HEK293 (cell line): Measurements from ENCODE around the gene IL17D.

ENCODE experiments used
- CTCF ChIA-PET: fragments of 350-600 bp; formaldehyde crosslinking; extraction: SDS; loops from one replicate; lab custom pipeline; 2021; ENCODE audit warnings: antibody characterized with exemption; lab: Yijun Ruan, JAX
- POLR2A ChIA-PET: fragments of 300-600 bp; formaldehyde crosslinking; extraction: SDS; loops from one replicate; lab custom pipeline; 2020; ENCODE audit warnings: antibody characterized with exemption, inconsistent platforms; lab: Yijun Ruan, JAX
- H3K27ac ChIP-seq: fragments of 200-500 bp; sonication (Bioruptor generic); 2 replicates; pipeline ENCODE4 v1.5.1; 2014; ENCODE audit warnings: low read depth, low read length, control low read depth, inconsistent platforms; ENCODE audit errors: extremely low read depth
- H3K36me3 ChIP-seq, 2 experiments: fragments of 200-500 bp in 1 of 2; sonication (Bioruptor generic) in 1 of 2; 1 replicate in 1 of 2; 2 replicates in 1 of 2; pipeline ENCODE4 v1.5.1; 2014 to 2017; ENCODE audit warnings: inconsistent platforms in 2 of 2, low read length in 2 of 2; ENCODE audit not compliant: control insufficient read depth in 2 of 2, insufficient read depth in 1 of 2
- H3K4me1 ChIP-seq: fragments of 200-500 bp; sonication (Bioruptor generic); 2 replicates; pipeline ENCODE4 v1.5.1; 2014; ENCODE audit warnings: mild to moderate bottlenecking, low read length, inconsistent platforms; ENCODE audit not compliant: control insufficient read depth, insufficient read depth
- H3K4me3 ChIP-seq: 2 replicates; pipeline ENCODE4 v1.5.1; 2011; ENCODE audit warnings: low read depth, mild to moderate bottlenecking, control low read depth, low read length, moderate library complexity
- H3K9me3 ChIP-seq: fragments of 200-500 bp; sonication (Bioruptor generic); 2 replicates; pipeline ENCODE4 v1.5.1; 2014; ENCODE audit warnings: low read depth, low read length, inconsistent platforms; ENCODE audit not compliant: control insufficient read depth, insufficient read depth
- EGR2 ChIP-seq: fragments of 450-650 bp; formaldehyde crosslinking; IDR thresholded peaks from 2 replicates; pipeline ENCODE4 v1.5.1; 2016; ENCODE audit warnings: low read depth, missing biosample characterization, missing genetic modification characterization
- SP7 ChIP-seq: fragments of 450-650 bp; formaldehyde crosslinking; IDR thresholded peaks from 2 replicates; pipeline ENCODE4 v1.5.1; 2016; ENCODE audit warnings: missing biosample characterization, missing genetic modification characterization
- TCF7L2 ChIP-seq: IDR thresholded peaks from 2 replicates; pipeline ENCODE4 v1.6.1; 2011; ENCODE audit warnings: low read depth, mild to moderate bottlenecking, inconsistent platforms, low read length, moderate library complexity, borderline replicate concordance
- YY2 ChIP-seq: fragments of 450-650 bp; formaldehyde crosslinking; IDR thresholded peaks from 2 replicates; pipeline ENCODE4 v1.5.1; 2016; ENCODE audit warnings: missing biosample characterization, missing genetic modification characterization
- ZFHX2 ChIP-seq: fragments of 450-650 bp; formaldehyde crosslinking; conservative IDR thresholded peaks from 2 replicates; pipeline ENCODE4 v1.5.1; 2016; ENCODE audit warnings: missing biosample characterization, missing genetic modification characterization
- ZNF112 ChIP-seq: fragments of 450-650 bp; formaldehyde crosslinking; IDR thresholded peaks from 2 replicates; pipeline ENCODE4 v1.5.0; 2017; ENCODE audit warnings: missing biosample characterization, missing genetic modification characterization
- ZNF121 ChIP-seq: fragments of 450-650 bp; formaldehyde crosslinking; IDR thresholded peaks from 2 replicates; pipeline ENCODE4 v1.5.1; 2016; ENCODE audit warnings: missing biosample characterization, missing genetic modification characterization
- ZNF157 ChIP-seq: fragments of 450-650 bp; formaldehyde crosslinking; IDR thresholded peaks from 2 replicates; pipeline ENCODE4 v1.5.1; 2016; ENCODE audit warnings: missing biosample characterization, missing genetic modification characterization
- ZNF214 ChIP-seq: fragments of 450-650 bp; formaldehyde crosslinking; IDR thresholded peaks from 2 replicates; pipeline ENCODE4 v1.5.1; 2017; ENCODE audit warnings: missing biosample characterization, mild to moderate bottlenecking, missing genetic modification characterization, borderline replicate concordance
- ZNF37A ChIP-seq: fragments of 450-650 bp; IDR thresholded peaks from 2 replicates; pipeline ENCODE4 v1.5.1; 2018; ENCODE audit warnings: missing biosample characterization, missing genetic modification characterization
- ZNF416 ChIP-seq: fragments of 450-650 bp; formaldehyde crosslinking; IDR thresholded peaks from 2 replicates; pipeline ENCODE4 v1.5.1; 2016; ENCODE audit warnings: missing biosample characterization, missing genetic modification characterization
- ZNF596 ChIP-seq: fragments of 450-650 bp; IDR thresholded peaks from 2 replicates; pipeline ENCODE4 v1.5.0; 2018; ENCODE audit warnings: missing biosample characterization, mild to moderate bottlenecking, missing genetic modification characterization, moderate library complexity
- ZNF626 ChIP-seq: fragments of 450-650 bp; sonication (Bioruptor Pico); formaldehyde crosslinking; IDR thresholded peaks from 2 replicates; pipeline ENCODE4 v1.5.1; 2018; ENCODE audit warnings: missing biosample characterization, missing genetic modification characterization, inconsistent platforms
- ZNF76 ChIP-seq: fragments of 450-650 bp; formaldehyde crosslinking; IDR thresholded peaks from 2 replicates; pipeline ENCODE4; 2016; ENCODE audit warnings: low read depth, missing biosample characterization, missing genetic modification characterization, borderline replicate concordance
- ZNF777 ChIP-seq: fragments of 450-650 bp; formaldehyde crosslinking; IDR thresholded peaks from 2 replicates; pipeline ENCODE4 v1.5.1; 2017; ENCODE audit warnings: missing biosample characterization, missing genetic modification characterization, borderline replicate concordance
- ZSCAN30 ChIP-seq: fragments of 450-650 bp; IDR thresholded peaks from 2 replicates; pipeline ENCODE4 v1.5.1; 2018; ENCODE audit warnings: missing biosample characterization, mild to moderate bottlenecking, missing genetic modification characterization, moderate library complexity
- ZXDB ChIP-seq: fragments of 450-650 bp; formaldehyde crosslinking; IDR thresholded peaks from 2 replicates; pipeline ENCODE4 v1.5.1; 2016; ENCODE audit warnings: missing biosample characterization, missing genetic modification characterization
- TF ChIP-seq, protein P1 (sequence below): fragments of 450-650 bp; formaldehyde crosslinking; IDR thresholded peaks from 2 replicates; pipeline ENCODE4 v1.5.1; 2016; ENCODE audit warnings: missing biosample characterization, missing genetic modification characterization
- TF ChIP-seq, protein P2 (sequence below): fragments of 450-650 bp; formaldehyde crosslinking; IDR thresholded peaks from 2 replicates; pipeline ENCODE4 v1.5.1; 2016; ENCODE audit warnings: missing biosample characterization, missing genetic modification characterization
- TF ChIP-seq, protein P3 (sequence below): fragments of 450-650 bp; formaldehyde crosslinking; IDR thresholded peaks from 2 replicates; pipeline ENCODE4 v1.5.1; 2016; ENCODE audit warnings: missing biosample characterization, missing genetic modification characterization
- TF ChIP-seq, protein P4 (sequence below): fragments of 450-650 bp; formaldehyde crosslinking; IDR thresholded peaks from 2 replicates; pipeline ENCODE4 v1.5.1; 2017; ENCODE audit warnings: missing biosample characterization, missing genetic modification characterization
- TF ChIP-seq, protein P5 (sequence below): fragments of 450-650 bp; formaldehyde crosslinking; IDR thresholded peaks from 2 replicates; pipeline ENCODE4 v1.5.1; 2016; ENCODE audit warnings: missing biosample characterization, missing genetic modification characterization

IL17D gene

DNA sequence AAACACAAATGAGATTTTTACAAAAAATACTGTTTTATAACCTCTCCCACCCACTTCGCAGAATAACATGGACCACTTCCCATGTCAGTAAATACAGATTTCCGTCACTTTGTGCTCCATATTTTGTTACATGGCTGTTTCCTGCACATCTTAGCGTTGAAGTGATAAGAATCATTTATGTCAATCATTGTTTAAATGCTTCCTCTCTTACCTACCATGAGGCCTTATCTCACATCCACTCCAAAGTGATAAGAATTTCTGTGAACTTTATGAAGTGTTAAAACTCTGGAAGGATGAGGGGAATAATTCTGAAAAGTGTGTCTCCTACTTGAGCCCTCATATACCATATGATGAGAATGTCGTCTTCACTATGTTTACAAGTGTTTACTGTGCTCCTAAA lies 36.6 kb upstream of the IL17D start (continued):
- TF ChIP-seq, protein P1, sequence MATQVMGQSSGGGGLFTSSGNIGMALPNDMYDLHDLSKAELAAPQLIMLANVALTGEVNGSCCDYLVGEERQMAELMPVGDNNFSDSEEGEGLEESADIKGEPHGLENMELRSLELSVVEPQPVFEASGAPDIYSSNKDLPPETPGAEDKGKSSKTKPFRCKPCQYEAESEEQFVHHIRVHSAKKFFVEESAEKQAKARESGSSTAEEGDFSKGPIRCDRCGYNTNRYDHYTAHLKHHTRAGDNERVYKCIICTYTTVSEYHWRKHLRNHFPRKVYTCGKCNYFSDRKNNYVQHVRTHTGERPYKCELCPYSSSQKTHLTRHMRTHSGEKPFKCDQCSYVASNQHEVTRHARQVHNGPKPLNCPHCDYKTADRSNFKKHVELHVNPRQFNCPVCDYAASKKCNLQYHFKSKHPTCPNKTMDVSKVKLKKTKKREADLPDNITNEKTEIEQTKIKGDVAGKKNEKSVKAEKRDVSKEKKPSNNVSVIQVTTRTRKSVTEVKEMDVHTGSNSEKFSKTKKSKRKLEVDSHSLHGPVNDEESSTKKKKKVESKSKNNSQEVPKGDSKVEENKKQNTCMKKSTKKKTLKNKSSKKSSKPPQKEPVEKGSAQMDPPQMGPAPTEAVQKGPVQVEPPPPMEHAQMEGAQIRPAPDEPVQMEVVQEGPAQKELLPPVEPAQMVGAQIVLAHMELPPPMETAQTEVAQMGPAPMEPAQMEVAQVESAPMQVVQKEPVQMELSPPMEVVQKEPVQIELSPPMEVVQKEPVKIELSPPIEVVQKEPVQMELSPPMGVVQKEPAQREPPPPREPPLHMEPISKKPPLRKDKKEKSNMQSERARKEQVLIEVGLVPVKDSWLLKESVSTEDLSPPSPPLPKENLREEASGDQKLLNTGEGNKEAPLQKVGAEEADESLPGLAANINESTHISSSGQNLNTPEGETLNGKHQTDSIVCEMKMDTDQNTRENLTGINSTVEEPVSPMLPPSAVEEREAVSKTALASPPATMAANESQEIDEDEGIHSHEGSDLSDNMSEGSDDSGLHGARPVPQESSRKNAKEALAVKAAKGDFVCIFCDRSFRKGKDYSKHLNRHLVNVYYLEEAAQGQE (tag by site-specific recombination): no peak
- TF ChIP-seq EGR2: no peak
- no peak for TF ChIP-seq ZNF112 (tag by site-specific recombination)
- TF ChIP-seq, protein P2, sequence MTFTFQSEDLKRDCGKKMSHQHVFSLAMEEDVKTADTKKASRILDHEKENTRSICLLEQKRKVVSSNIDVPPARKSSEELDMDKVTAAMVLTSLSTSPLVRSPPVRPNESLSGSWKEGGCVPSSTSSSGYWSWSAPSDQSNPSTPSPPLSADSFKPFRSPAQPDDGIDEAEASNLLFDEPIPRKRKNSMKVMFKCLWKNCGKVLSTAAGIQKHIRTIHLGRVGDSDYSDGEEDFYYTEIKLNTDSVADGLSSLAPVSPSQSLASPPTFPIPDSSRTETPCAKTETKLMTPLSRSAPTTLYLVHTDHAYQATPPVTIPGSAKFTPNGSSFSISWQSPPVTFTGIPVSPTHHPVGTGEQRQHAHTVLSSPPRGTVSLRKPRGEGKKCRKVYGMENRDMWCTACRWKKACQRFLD (tag by site-specific recombination): no peak
- no peak for TF ChIP-seq YY2 (tag by site-specific recombination)
- TF ChIP-seq, protein P3, sequence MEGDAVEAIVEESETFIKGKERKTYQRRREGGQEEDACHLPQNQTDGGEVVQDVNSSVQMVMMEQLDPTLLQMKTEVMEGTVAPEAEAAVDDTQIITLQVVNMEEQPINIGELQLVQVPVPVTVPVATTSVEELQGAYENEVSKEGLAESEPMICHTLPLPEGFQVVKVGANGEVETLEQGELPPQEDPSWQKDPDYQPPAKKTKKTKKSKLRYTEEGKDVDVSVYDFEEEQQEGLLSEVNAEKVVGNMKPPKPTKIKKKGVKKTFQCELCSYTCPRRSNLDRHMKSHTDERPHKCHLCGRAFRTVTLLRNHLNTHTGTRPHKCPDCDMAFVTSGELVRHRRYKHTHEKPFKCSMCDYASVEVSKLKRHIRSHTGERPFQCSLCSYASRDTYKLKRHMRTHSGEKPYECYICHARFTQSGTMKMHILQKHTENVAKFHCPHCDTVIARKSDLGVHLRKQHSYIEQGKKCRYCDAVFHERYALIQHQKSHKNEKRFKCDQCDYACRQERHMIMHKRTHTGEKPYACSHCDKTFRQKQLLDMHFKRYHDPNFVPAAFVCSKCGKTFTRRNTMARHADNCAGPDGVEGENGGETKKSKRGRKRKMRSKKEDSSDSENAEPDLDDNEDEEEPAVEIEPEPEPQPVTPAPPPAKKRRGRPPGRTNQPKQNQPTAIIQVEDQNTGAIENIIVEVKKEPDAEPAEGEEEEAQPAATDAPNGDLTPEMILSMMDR (tag by site-specific recombination): no peak
- TF ChIP-seq, protein P4, sequence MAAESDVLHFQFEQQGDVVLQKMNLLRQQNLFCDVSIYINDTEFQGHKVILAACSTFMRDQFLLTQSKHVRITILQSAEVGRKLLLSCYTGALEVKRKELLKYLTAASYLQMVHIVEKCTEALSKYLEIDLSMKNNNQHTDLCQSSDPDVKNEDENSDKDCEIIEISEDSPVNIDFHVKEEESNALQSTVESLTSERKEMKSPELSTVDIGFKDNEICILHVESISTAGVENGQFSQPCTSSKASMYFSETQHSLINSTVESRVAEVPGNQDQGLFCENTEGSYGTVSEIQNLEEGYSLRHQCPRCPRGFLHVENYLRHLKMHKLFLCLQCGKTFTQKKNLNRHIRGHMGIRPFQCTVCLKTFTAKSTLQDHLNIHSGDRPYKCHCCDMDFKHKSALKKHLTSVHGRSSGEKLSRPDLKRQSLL (tag by site-specific recombination): no peak

DNA sequence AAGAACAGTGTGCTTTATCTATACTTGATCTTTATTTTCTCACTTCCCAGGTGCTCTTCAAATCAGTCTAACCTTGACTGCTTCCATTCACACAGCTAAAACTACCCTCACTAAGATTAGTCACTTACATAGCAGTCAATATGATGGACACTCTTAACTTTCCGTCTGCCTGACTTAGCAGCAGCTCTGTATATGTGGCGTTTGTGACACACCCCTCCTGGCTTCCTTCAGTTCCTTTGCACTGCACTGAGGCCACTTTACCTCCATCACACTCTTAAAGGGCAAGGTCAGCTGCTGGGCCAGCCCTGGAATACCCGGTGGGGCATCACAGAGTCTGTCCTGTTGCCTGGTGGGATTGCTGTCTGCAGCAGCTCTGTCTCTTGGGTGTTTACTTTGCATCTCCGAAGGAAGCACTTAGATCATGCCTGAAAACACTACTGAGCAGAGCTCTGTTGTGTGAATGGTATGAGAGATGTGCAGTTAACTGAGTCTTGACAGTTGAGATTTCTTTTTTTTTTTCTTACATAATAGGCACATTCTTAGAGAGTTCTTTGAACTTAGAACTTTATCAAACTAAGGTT lies 35.6 kb upstream of the IL17D start:
- TF ChIP-seq ZXDB (tag by site-specific recombination) (no peak), ZNF121 (tag by site-specific recombination) (no peak), TCF7L2 (no peak)
- TF ChIP-seq, protein P5, sequence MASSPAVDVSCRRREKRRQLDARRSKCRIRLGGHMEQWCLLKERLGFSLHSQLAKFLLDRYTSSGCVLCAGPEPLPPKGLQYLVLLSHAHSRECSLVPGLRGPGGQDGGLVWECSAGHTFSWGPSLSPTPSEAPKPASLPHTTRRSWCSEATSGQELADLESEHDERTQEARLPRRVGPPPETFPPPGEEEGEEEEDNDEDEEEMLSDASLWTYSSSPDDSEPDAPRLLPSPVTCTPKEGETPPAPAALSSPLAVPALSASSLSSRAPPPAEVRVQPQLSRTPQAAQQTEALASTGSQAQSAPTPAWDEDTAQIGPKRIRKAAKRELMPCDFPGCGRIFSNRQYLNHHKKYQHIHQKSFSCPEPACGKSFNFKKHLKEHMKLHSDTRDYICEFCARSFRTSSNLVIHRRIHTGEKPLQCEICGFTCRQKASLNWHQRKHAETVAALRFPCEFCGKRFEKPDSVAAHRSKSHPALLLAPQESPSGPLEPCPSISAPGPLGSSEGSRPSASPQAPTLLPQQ (tag by site-specific recombination): no peak
- H3K9me3 ChIP-seq: no peaks in the 10 kb centered on the region
- ChIA-PET POLR2A (no interaction called here), CTCF (interaction anchor here (0.5 kb wide), 1 partner anchor 669 kb away, joined by 3 read pairs; no protein-coding TSS in a partner anchor)
- no peak overlapping the region for H3K4me3 ChIP-seq
- H3K27ac ChIP-seq: no peak overlapping the region
- no peaks in the 10 kb centered on the region for H3K36me3 ChIP-seq
- no peaks in the 10 kb centered on the region for H3K4me1 ChIP-seq

DNA sequence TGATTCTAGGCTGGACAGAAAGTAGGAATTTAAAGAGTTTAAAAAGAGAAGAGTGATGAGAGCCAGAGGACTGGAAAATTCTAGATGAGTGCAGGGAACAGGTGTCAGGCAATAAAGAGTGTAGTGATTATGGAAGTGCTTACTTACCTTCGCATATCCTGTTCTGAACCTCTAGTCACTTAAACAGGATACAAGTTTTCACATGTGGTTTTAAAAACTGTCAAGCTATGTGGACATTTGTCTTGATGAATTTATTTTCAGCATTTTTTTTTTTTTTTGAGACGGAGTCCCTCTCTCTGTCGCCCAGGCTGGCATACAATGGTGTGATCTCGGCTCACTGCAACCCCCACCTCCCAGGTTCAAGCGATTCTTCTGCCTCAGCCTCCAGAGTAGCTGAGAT lies 34.3 kb upstream of the IL17D start:
- Histone ChIP-seq H3K4me3 (no peak overlapping the region), H3K4me1 (no peaks in the 10 kb centered on the region), H3K9me3 (no peaks in the 10 kb centered on the region), H3K36me3 (peaks cover 0 to 5% of the 10 kb centered on the region in 2 experiments; a peak in 1 of 3 replicates), H3K27ac (no peak overlapping the region)
- POLR2A ChIA-PET: no interaction called here
- CTCF ChIA-PET: no interaction called here
- TF ChIP-seq ZNF214 (tag by site-specific recombination): no peak
- no peak for TF ChIP-seq ZNF37A
- no peak for TF ChIP-seq ZNF777 (tag by site-specific recombination)
- TF ChIP-seq ZNF121 (tag by site-specific recombination): no peak
- TF ChIP-seq ZFHX2: no peak
- TF ChIP-seq, protein P5 (tag by site-specific recombination): no peak
- TF ChIP-seq ZNF626 (tag by site-specific recombination): no peak
- TF ChIP-seq ZSCAN30 (tag by site-specific recombination): no peak
- no peak for TF ChIP-seq ZNF76
- TF ChIP-seq ZNF416: no peak
- TF ChIP-seq ZNF157 (tag by site-specific recombination): no peak
- TF ChIP-seq SP7: no peak
- no peak for TF ChIP-seq ZNF596 (tag by site-specific recombination)
